Ovary (tissue), 9 donors: ENCODE results near the gene IL13RA1. TPM values are rescaled to one million over a fixed set of nuclear protein-coding genes. Genes with fewer than 3 reads are reported as not detected.

ENCODE experiments used
- DNase-seq, 5 donors: peaks; one replicate each; pipeline ENCODE4 v3.0.0-alpha.2; 2019 to 2020
- H3K27ac ChIP-seq, 2 donors: fragments of 200-600 bp; one replicate each; pipeline versions ENCODE4 v1.5.1 to v1.8.0; 2019 to 2022
- H3K27me3 ChIP-seq: fragments of 200-600 bp; one replicate; pipeline ENCODE4 v1.8.0; 2022
- H3K36me3 ChIP-seq: fragments of 200-600 bp; sonication (generic); one replicate; pipeline ENCODE4 v1.5.1; 2019
- H3K4me1 ChIP-seq: one replicate; pipeline ENCODE4 v1.8.1; 2013; ENCODE audit warnings: mild to moderate bottlenecking, moderate library complexity; ENCODE audit not compliant: insufficient read depth
- H3K4me3 ChIP-seq: fragments of 200-600 bp; sonication (generic); one replicate; pipeline ENCODE4 v1.5.1; 2017
- H3K9me3 ChIP-seq, 2 donors: fragments of 200-600 bp in 1 of 2; sonication (generic) in 1 of 2; one replicate each; pipeline versions ENCODE4 v1.5.1 to v1.8.1; 2013 to 2019; ENCODE audit warnings: mild to moderate bottlenecking in 1 of 2, moderate library complexity in 1 of 2
- EP300 ChIP-seq: sonication (generic); formaldehyde crosslinking; IDR thresholded peaks from one replicate; pipeline ENCODE4 v1.6.1; 2017; ENCODE audit warnings: antibody characterized with exemption
- POLR2A ChIP-seq: fragments of 450-650 bp; IDR thresholded peaks from one replicate; pipeline ENCODE4 v1.6.1; 2017; ENCODE audit warnings: antibody characterized with exemption, mild to moderate bottlenecking, moderate library complexity
- WGBS, 3 donors: extraction: QIAGEN DNeasy Blood & Tissue Kit in 1 of 3; methylation state at CpG; one replicate each; pipeline versions ENCODE4 v1.1.5 to v1.1.7; 2013 to 2017; 5-methylcytosine and 5-hydroxymethylcytosine counted together
- intact Hi-C, 4 donors: fragments of 100-400 bp; cut with DNase I; formaldehyde crosslinking; loops; one replicate each; pipeline versions ENCODE4 v1.11.0 to v1.15.1; 2022 to 2023
- polyA plus RNA-seq, 2 donors: library from polyadenylated mRNA; stranded (reverse); fragments of 200-250 nt in 1 of 2; fragments of 350-450 nt in 1 of 2; fragmentation: Illumina TruSeq in 1 of 2; extraction: RNeasy Lipid Tissue Mini Kit (QIAGEN cat#74804) in 1 of 2; gene quantifications; one replicate each; pipeline ENCODE4 v1.2.3, GENCODE V29; 2013 to 2014
- total RNA-seq, 7 donors: library from RNA; depleted of rRNA in 2 of 7; stranded (reverse); fragments of >200 nt in 2 of 7; fragmentation: NEBNext Ultra II Directional in 3 of 7; extraction: Animal tissue kit (Norgen Biotek cat#: 25700) in 3 of 7; gene quantifications; one replicate each; pipeline versions ENCODE4 v1.1.0 to v1.2.4, GENCODE V29; 2016 to 2023
- TF ChIP-seq, protein P1 (sequence below), 3 donors: fragments of 450-650 bp in 2 of 3; fragments of 200-600 bp in 1 of 3; IDR thresholded peaks; one replicate each; pipeline versions ENCODE4 v1.5.1 to v1.8.0; 2016 to 2022; ENCODE audit warnings: antibody characterized with exemption in 3 of 3, mild to moderate bottlenecking in 1 of 3
- donor health status: DM: no; HTN: no; CAD: no; lungs with moderate emphysema.
- donor health status: DM: no; HTN: no; CAD: no.
- donor health status: Bipolar disorder and iron deficiency.
- donor health status: DM: yes; HTN: yes; CAD: no.
- donor health status: DM: no; HTN: no; CAD: no.
- donor health status: DM: yes; HTN: yes; CAD: no.

The IL13RA1 gene
- total and polyA plus RNA-seq, 9 donors: 33.0 to 104 (median 48.1) TPM

DNA sequence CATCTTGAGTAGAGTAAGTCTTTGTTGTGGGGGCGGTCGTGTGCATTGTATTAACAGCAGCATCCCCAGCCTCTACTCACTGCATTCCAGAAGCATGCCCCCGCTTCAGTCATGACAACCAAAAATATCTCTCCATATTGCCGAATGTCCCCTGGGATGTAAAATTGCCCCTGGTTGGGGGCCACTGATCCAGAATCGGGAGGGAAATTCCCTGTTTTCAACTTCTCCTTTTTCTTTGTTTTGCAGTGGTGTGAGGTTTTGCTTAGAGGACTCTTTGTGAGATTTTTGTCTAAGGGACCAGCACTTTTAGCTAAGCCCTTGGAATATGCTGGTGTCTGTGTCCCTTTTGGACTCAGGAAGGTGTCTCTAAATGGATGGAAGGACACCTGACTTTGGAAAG lies 3.0 kb upstream of the IL13RA1 start:
- intact Hi-C loops: no loop called here
- DNase-seq: no peak
- no peak overlapping the region for H3K4me3 ChIP-seq
- peaks cover 1% of the 10 kb centered on the region for H3K4me1 ChIP-seq
- no peaks in the 10 kb centered on the region for H3K36me3 ChIP-seq
- no peaks in the 10 kb centered on the region for H3K27me3 ChIP-seq
- H3K27ac ChIP-seq: no peak overlapping the region
- TF ChIP-seq, protein P1, sequence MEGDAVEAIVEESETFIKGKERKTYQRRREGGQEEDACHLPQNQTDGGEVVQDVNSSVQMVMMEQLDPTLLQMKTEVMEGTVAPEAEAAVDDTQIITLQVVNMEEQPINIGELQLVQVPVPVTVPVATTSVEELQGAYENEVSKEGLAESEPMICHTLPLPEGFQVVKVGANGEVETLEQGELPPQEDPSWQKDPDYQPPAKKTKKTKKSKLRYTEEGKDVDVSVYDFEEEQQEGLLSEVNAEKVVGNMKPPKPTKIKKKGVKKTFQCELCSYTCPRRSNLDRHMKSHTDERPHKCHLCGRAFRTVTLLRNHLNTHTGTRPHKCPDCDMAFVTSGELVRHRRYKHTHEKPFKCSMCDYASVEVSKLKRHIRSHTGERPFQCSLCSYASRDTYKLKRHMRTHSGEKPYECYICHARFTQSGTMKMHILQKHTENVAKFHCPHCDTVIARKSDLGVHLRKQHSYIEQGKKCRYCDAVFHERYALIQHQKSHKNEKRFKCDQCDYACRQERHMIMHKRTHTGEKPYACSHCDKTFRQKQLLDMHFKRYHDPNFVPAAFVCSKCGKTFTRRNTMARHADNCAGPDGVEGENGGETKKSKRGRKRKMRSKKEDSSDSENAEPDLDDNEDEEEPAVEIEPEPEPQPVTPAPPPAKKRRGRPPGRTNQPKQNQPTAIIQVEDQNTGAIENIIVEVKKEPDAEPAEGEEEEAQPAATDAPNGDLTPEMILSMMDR (IDR thresholded peaks at IDR 0.05): no peak
- TF ChIP-seq EP300: no peak
- TF ChIP-seq POLR2A: no peak
- 78 to 86% (median 85%) methylated on average over 5 of the region's 5 CpGs for WGBS, 3 donors
- no peaks in the 10 kb centered on the region for H3K9me3 ChIP-seq

DNA sequence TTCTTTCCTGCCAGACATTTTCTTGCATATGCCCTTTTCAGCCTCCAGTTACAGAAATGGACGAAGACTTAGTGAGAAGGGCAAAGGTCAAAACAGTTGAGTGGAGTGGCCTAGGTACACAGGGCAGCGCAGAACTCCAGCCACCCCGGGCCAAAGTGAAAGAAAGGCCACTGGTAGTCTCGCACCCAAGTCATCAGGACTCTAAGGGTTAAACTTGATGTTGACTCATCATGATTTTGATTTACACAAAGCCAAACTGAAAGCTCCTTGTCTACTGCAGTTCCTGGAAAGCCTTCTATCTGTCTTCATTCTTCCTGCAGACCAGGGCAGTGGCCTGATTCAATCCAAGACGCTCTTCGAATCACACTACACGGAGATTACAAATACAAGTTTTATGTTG lies 2.6 kb upstream of the IL13RA1 start:
- TF ChIP-seq POLR2A (no peak), EP300 (no peak)
- TF ChIP-seq, protein P1 (IDR thresholded peaks at IDR 0.05): no peak
- Histone ChIP-seq H3K36me3 (no peaks in the 10 kb centered on the region), H3K4me1 (peaks cover 1% of the 10 kb centered on the region), H3K9me3 (no peaks in the 10 kb centered on the region), H3K27me3 (no peaks in the 10 kb centered on the region), H3K4me3 (no peak overlapping the region), H3K27ac (peak overlapping the region in 1 of 2 donors; percentile 63)
- intact Hi-C loops: no loop called here
- WGBS, 3 donors: 57 to 61% (median 57%) methylated on average over 7 of the region's 7 CpGs
- no peak for DNase-seq

DNA sequence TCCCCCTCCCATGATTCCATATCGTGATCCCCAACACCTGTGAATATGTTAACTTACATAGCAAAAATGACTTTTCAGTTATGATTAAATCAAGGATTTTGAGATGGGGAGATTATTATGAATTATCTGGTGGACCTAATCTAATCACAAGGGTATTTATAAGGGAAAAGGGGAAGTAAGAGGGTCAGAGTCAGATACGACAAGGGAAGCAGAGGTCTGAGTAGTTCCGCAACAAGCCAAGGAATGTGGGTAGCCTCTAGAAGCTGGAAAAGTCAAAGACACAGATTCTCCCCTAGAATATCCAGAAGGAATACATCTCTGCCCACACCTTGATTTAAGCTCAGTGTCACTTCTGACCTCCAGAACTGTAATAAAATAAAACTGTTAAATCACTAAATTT lies 1.0 kb upstream of the IL13RA1 start:
- 78 to 83% (median 83%) methylated on average over 3 of the region's 3 CpGs for WGBS, 3 donors
- H3K27ac ChIP-seq: peak overlapping the region in 1 of 2 donors; percentile 92
- DNase-seq: no peak
- H3K4me3 ChIP-seq: no peak overlapping the region
- H3K9me3 ChIP-seq: no peaks in the 10 kb centered on the region
- TF ChIP-seq EP300 (no peak), POLR2A (no peak)
- TF ChIP-seq, protein P1 (IDR thresholded peaks at IDR 0.05): no peak
- no peaks in the 10 kb centered on the region for H3K36me3 ChIP-seq
- no peaks in the 10 kb centered on the region for H3K27me3 ChIP-seq
- peaks cover 1% of the 10 kb centered on the region for H3K4me1 ChIP-seq
- intact Hi-C loops: no loop called here

DNA sequence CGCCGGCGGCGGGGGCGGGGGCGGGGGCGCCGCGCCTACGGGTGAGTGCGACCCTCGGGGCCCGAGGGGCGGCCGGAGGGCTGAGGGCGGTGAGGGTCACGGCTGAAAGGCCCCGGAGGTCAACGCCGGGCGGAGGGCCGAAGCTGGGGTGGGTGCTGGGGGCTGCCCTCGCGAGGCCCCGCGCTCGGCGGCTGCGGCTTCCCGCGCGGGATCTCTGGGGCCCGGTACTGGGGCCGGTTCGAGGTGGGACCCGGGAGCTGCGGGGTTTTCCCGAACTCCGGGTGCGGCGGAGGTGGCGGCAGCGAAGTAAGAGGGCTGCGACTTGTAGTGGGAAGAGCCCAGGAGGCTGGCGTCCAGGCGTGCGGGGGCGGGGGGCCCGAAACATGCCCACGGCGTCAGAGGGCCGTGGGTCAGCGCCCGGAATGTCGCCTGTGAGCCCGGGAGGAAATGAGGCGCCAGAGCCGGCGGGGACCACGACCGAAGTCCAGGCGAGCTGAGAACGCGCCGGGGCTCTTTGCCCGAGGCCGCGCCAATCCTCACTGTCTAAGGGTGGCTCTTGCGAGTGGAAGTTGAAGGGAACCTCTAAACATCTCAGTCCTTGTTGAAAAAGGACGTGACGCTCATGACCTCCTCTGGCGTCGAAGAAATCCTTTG lies 407 bp downstream of the IL13RA1 start:
- Histone ChIP-seq H3K4me1 (peaks cover 1% of the 10 kb centered on the region), H3K27ac (peak overlapping the region; percentile 90 to 92), H3K9me3 (no peaks in the 10 kb centered on the region), H3K27me3 (no peaks in the 10 kb centered on the region), H3K36me3 (no peaks in the 10 kb centered on the region), H3K4me3 (peak overlapping the region; percentile 66)
- WGBS, 3 donors: 32 to 45% (median 38%) methylated on average over 41 to 73 of the region's 73 CpGs
- intact Hi-C loops: no loop called here
- no peak for TF ChIP-seq EP300
- TF ChIP-seq, protein P1 (IDR thresholded peaks at IDR 0.05): no peak
- TF ChIP-seq POLR2A: no peak
- peak; percentile 29 to 68 (median 57) for DNase-seq
